HTERT RPE-1 (cell line): Measurements from ENCODE around the gene SOBP.
"Not testable (repeated sequence)": the region's sequence is repeated elsewhere in the genome, so short reads cannot be mapped to it uniquely, and the experiment has no call there.

ENCODE experiments used
- in situ Hi-C: fragments of 300-500 bp; cut with MboI; formaldehyde crosslinking; loops from 4 replicates; pipeline ENCODE4 v1.14.3; 2020; ENCODE audit warnings: low sequenced_read_pairs

Gene SOBP

GRCh38 chr6:107520706-107521105 is 30.8 kb downstream of the SOBP start:
- in situ Hi-C loops = not testable (repeated sequence)

DNA sequence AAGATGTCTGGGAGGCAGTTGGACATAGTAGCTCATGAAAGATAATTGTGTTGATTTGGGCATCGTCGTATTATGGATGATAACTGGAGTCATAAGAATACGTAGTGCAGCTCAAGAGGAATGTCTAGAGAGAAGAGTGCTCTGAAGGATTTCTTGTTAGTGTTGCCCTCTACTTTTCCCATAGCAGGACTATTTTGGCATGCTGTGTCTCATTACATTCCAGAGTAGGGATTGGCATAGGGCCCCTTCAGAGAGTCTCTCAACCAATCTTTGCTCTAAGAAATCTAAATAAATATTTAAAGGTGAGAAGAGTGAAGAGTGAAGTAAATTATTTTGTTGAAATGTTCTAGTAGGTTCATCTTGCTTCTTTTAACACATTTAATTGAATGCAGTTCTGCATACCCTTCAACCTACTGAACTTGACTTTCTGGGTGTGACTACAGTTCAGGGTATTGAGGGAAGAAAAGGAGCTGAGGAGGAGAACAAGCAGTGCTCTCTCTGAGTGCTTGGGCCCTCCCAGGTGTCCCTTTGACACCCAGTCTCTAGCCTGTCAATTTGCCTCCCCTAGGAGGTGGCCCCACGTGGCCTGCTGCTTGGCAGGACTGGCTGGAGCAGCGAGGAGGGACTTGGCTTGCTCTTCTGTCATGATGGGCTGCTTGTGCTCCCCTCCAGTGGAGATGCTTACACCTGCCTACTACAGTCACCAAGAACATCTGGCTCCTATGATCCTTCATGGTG is 33.3 kb downstream of the SOBP start:
- in situ Hi-C loops = no loop called here

DNA sequence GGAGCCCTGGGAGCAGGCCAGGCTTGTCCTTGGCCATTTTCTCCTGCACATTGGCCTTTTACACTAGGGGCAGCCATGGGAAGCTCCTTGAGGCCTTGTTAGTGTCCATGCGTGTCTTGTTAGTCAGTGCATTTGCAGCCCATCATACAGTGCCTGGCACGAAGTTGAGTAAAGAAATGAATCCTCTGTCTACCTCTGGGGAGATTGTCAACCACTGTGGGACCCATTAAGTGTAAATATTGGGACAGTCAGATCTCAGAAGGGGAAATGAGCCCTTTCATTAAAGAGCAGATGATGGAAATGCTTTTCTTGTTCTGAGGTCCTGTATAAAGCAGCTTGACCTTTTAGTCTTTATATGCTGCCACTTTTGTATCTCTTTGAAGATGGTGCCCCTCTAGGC is 33.9 kb downstream of the SOBP start:
- in situ Hi-C loops = no loop called here

GRCh38 chr6:107524626-107525025 is 34.7 kb downstream of the SOBP start:
- in situ Hi-C loops = no loop called here

GRCh38 chr6:107531868-107532267 is 42.0 kb downstream of the SOBP start:
- in situ Hi-C loops = no loop called here

- in situ Hi-C loops = no loop called here
Observed at GRCh38 chr6:107532706-107533105, 42.8 kb downstream of the SOBP start.

- in situ Hi-C loops = no loop called here
Observed at GRCh38 chr6:107533415-107534059, 43.6 kb downstream of the SOBP start.

DNA sequence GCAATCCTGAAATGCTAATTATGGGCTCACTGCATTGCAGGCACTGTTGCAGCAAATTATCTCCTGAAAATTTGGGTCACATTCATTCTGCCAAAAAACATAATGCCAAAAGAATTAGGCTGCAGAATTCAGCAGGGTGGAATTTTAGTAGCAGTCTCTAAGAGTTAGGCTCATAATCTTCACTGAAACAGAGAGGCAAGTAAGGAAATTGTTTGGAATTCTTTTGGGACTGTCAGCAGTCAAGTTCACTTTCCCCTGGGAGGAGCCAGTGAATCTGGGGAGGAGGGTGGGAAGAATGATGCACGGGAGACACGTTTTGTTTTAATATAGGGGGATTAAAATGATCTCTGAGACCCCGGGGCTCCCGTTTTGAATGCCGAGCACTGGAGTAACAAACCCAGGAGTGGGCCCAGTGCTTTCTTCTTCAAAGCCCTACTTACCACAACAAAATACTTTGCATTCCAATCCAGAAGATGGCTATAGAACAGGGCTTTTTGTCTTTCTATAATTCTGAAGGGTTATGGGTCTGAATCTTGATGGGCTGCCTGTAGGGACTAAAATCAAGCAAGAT is 44.7 kb downstream of the SOBP start:
- in situ Hi-C loops = no loop called here

GRCh38 chr6:107535626-107536025 is 45.7 kb downstream of the SOBP start:
- in situ Hi-C loops = no loop called here

- in situ Hi-C loops = no loop called here
Observed at GRCh38 chr6:107536180-107536961, 46.5 kb downstream of the SOBP start.

GRCh38 chr6:107537559-107537958 is 47.6 kb downstream of the SOBP start:
- in situ Hi-C loops = no loop called here

DNA sequence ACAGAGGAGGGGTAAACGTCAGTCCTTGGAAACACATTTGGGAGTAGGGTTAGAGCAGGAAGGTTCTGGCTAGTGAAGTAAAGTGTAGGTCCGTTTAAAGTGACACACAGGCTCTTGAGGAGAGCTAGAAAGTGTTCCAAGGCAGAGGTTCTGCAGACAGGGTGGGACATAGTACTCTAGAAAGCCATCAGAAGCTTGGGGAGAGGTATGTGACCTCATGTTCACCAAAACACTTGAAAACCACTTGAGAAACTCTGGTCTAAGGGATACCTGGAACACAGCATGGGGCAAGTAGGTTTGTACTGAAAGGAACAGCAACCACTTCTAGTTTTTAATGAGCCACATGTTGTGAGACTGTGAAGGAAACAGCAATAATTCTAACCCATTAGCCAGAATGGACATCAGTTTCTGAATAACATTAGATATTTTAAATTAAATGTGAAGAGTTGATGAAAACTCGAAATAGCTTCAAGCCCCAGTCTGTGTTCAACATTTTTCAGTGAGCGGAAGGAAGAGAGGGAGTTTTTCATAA is 49.0 kb downstream of the SOBP start:
- in situ Hi-C loops = no loop called here

GRCh38 chr6:107539409-107539808 is 49.5 kb downstream of the SOBP start:
- in situ Hi-C loops = no loop called here

DNA sequence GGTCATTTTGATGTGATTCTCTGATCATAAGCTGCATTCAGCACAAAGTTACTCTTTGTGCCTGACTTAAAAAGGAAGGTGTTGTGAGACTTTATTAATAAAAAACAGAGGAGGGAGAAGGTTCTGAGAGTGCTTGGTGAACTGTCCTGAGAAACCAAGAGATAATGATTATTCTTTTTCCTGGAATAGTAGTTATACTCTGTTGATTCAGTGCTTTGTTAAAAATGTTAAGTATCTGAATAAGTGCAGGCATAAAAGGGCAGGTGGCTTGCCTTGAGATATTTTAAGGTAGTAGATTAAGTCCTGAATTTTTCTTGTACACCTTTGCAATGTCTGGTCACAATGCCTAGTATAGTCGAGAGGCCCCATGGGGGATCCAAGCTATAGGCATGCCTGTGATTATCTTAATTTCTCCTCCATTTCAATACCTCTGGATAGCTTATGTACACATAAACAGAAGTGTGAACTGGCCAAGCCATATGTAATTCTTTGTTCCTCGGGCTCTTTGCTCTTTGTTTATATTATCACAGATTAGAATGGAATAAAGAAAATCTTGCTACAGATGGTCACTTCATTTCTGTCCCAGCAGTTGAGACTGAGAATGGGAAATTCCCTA is 50.0 kb downstream of the SOBP start:
- in situ Hi-C loops = no loop called here

DNA sequence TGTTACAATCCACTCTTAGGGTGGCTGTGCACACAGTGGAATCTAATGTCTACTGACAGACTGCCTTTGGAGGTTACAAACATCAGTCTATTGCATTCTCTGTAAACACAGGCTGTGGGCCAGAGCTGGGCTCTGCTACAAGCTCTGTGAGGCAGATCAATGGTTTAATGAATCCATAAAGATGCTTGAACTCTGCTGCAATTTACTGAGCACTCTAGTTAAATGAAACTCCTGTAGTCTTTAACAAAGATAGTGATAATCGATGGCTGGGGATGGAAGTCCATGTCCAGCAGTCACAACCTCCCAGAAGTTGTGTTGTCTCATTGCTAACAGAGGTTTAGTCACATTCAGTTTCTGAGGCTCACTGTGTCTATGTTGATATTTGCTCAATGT is 50.5 kb downstream of the SOBP start:
- in situ Hi-C loops = no loop called here

- in situ Hi-C loops = no loop called here
Observed at GRCh38 chr6:107542192-107542668, 52.3 kb downstream of the SOBP start.

DNA sequence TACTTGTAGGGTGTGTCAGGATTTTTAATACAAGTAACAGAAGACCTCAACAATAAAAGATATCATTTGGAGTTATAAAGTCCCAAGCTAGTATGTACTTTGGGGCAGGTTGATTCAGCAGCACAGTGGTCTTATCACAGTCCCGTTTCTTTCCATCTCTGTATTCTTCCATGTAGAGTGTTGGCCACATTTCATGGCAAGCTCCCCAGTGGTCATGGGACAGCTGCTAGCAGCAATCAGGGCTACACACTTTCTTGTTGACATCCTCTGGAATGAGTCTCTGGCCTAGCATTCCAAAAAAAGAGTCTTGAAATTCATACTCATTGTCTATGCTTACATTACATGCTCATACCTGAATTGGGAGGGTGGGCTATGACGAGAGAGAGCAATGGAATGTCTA is 53.2 kb downstream of the SOBP start:
- in situ Hi-C loops = no loop called here

GRCh38 chr6:107543567-107543966 is 53.6 kb downstream of the SOBP start:
- in situ Hi-C loops = no loop called here

DNA sequence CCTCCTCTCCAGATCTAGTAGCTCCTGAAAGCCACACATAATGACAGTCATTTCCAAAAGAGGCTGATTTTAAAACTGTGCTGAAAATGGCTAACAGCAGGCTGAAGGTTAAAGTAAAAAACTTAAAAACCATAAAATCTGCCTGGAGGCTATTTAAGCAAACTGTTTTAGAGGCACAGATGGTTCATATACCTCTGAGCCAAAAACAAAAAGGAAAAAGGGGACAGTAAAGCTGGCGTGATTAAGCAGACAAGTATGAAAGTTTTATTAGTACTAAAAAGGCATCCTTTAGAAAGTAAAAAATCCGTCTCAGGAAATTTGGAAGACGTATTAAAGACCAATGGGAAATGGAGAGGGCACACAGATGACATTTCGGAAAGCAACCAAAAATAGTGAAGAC is 55.8 kb downstream of the SOBP start:
- in situ Hi-C loops = no loop called here

GRCh38 chr6:107546691-107547450 is 57.0 kb downstream of the SOBP start:
- in situ Hi-C loops = no loop called here
